Stimulated activated CD4-positive, alpha-beta T cell treated with anti-CD3 and anti-CD28 coated beads, Interleukin-4, amount 100 ng/mL, for 24 hours (primary cell): ENCODE data around the gene F11R.
"Not testable (repeated sequence)": the region's sequence is repeated elsewhere in the genome, so short reads cannot be mapped to it uniquely, and the experiment has no call there.

Experiments used
- DNase-seq: peaks from one replicate; pipeline ENCODE4 v3.0.0-alpha.2; 2020

F11R gene

GRCh38 chr1:160961419-160961818, 59.5 kb downstream of the F11R start:
- no peak for DNase-seq

GRCh38 chr1:160956966-160957365, 64.0 kb downstream of the F11R start:
- DNase-seq, result no peak

GRCh38 chr1:160954158-160955104, 66.5 kb downstream of the F11R start, which contains the start of gene ITLN2:
Gene ITLN2, minus strand, starts transcription at chr1:160954809. Its CDS starts 68 bp downstream, at chr1:160954741.
- peak; percentile 50 for DNase-seq

- no peak for DNase-seq
Measured at GRCh38 chr1:160953030-160953429, 67.9 kb downstream of the F11R start.

GRCh38 chr1:160952129-160952510, 68.8 kb downstream of the F11R start:
- no peak for DNase-seq

- peak; percentile 74 for DNase-seq
Measured at GRCh38 chr1:160951443-160952128, 69.4 kb downstream of the F11R start.

- no peak for DNase-seq
Measured at GRCh38 chr1:160950657-160951056, 70.3 kb downstream of the F11R start.

- DNase-seq, result no peak
Measured at GRCh38 chr1:160949881-160950280, 71.1 kb downstream of the F11R start.

- DNase-seq, result not testable (repeated sequence)
Measured at GRCh38 chr1:160949216-160949880, 71.6 kb downstream of the F11R start.

GRCh38 chr1:160947174-160947759, 73.7 kb downstream of the F11R start:
- not testable (repeated sequence) for DNase-seq

- not testable (repeated sequence) for DNase-seq
Measured at GRCh38 chr1:160945881-160946280, 75.1 kb downstream of the F11R start.
